ENCODE results near the gene CASP7. TPM values are rescaled to one million over a fixed set of nuclear protein-coding genes. Genes with fewer than 3 reads are reported as not detected.

CASP7 gene
- total and polyA plus RNA-seq, 4 donors: 8.8 to 25.0 (median 11.4) TPM

- TF ChIP-seq MAX (IDR thresholded peaks at IDR 0.05) (no peak), ZBTB33 (IDR thresholded peaks at IDR 0.05) (no peak), HNF4A (conservative IDR thresholded peaks at IDR 0.05) (no peak), RAD21 (IDR thresholded peaks at IDR 0.05) (no peak), NR2F2 (IDR thresholded peaks at IDR 0.05) (no peak)
Observed at GRCh38 chr10:113709221-113709838, 29.6 kb downstream of the CASP7 start (continued).

- Histone ChIP-seq H3K4me3 (ENCODE audit: low read depth in 1 of 3, low read length in 3 of 3) (no peak overlapping the region), H3K9me3 (ENCODE audit: control insufficient read depth in 4 of 4, low read length in 3 of 4) (no peaks in the 10 kb centered on the region), H3K27me3 (ENCODE audit: control insufficient read depth in 4 of 4, insufficient read depth in 4 of 4, low read length in 3 of 4) (no peaks in the 10 kb centered on the region), H3K27ac (ENCODE audit: low read depth in 1 of 2, low read length in 2 of 2) (no peak overlapping the region), H3K9ac (ENCODE audit: low read depth in 1 of 2, low read length in 2 of 2) (no peak overlapping the region), H3K4me1 (ENCODE audit: control insufficient read depth in 4 of 4, insufficient read depth in 4 of 4, low read length in 3 of 4) (no peaks in the 10 kb centered on the region), H3K36me3 (ENCODE audit: control insufficient read depth in 4 of 4, insufficient read depth in 3 of 4, low read depth in 1 of 4, low read length in 3 of 4) (peaks cover 0 to 8% (median 3%) of the 10 kb centered on the region in 4 donors)
- WGBS: 77% methylated on average over 2 of the region's 2 CpGs
- TF ChIP-seq FOXA2 (IDR thresholded peaks at IDR 0.05): no peak
- DNase-seq (ENCODE audit: low spot score): no peak
Observed at GRCh38 chr10:113711142-113711541, 31.4 kb downstream of the CASP7 start.

GRCh38 chr10:113712024-113712423 lies 32.3 kb downstream of the CASP7 start:
- no peak for TF ChIP-seq GABPA (IDR thresholded peaks at IDR 0.05 in 1 of 2, conservative IDR thresholded peaks at IDR 0.05 in 1 of 2)
- TF ChIP-seq HNF4G (IDR thresholded peaks at IDR 0.05): no peak
- TF ChIP-seq RAD21 (IDR thresholded peaks at IDR 0.05): no peak
- TF ChIP-seq SP1 (IDR thresholded peaks at IDR 0.05): no peak
- TF ChIP-seq MAX (IDR thresholded peaks at IDR 0.05): no peak
- no peak for TF ChIP-seq FOXA1 (IDR thresholded peaks at IDR 0.05)
- no peak for TF ChIP-seq ZBTB33 (IDR thresholded peaks at IDR 0.05)
- no peak for TF ChIP-seq ATF3 (IDR thresholded peaks at IDR 0.05)
- TF ChIP-seq RXRA (IDR thresholded peaks at IDR 0.05): no peak
- TF ChIP-seq EGR1 (IDR thresholded peaks at IDR 0.05; ENCODE audit: low read depth in 2 of 2): no peak
- TF ChIP-seq JUND (IDR thresholded peaks at IDR 0.05): no peak
- TF ChIP-seq REST (IDR thresholded peaks at IDR 0.05): no peak
- no peak for TF ChIP-seq CTCF (IDR thresholded peaks at IDR 0.05; ENCODE audit: low read depth, low read length, missing input control)
- TF ChIP-seq YY1 (IDR thresholded peaks at IDR 0.05): no peak
- TF ChIP-seq HNF4A (conservative IDR thresholded peaks at IDR 0.05): no peak
- TF ChIP-seq TAF1 (conservative IDR thresholded peaks at IDR 0.05): no peak
- no peaks in the 10 kb centered on the region for H3K4me1 ChIP-seq (ENCODE audit: control insufficient read depth in 4 of 4, insufficient read depth in 4 of 4, low read length in 3 of 4)
- H3K9me3 ChIP-seq (ENCODE audit: control insufficient read depth in 4 of 4, low read length in 3 of 4): no peaks in the 10 kb centered on the region
- 94% methylated on average over 3 of the region's 3 CpGs for WGBS
- no peak overlapping the region for H3K9ac ChIP-seq (ENCODE audit: low read depth in 1 of 2, low read length in 2 of 2)
- no peak for DNase-seq (ENCODE audit: low spot score)
- H3K4me3 ChIP-seq (ENCODE audit: low read depth in 1 of 3, low read length in 3 of 3): no peak overlapping the region
- H3K27me3 ChIP-seq (ENCODE audit: control insufficient read depth in 4 of 4, insufficient read depth in 4 of 4, low read length in 3 of 4): no peaks in the 10 kb centered on the region
- no peak overlapping the region for H3K27ac ChIP-seq (ENCODE audit: low read depth in 1 of 2, low read length in 2 of 2)
- peaks cover 0 to 9% (median 3%) of the 10 kb centered on the region in 4 donors for H3K36me3 ChIP-seq (ENCODE audit: control insufficient read depth in 4 of 4, insufficient read depth in 3 of 4, low read depth in 1 of 4, low read length in 3 of 4)

Data from liver (tissue), 9 donors.